T-helper 17 cell (primary cell): Measurements from ENCODE around the gene L3MBTL4. TPM values are rescaled to one million over a fixed set of nuclear protein-coding genes. Genes with fewer than 3 reads are reported as not detected.

ENCODE experiments used
- ATAC-seq: fragments of 150-1000 bp; cut with Tn5 transposase; 2 replicates; pipeline ENCODE4 v1.10.0; 2021; ENCODE audit warnings: mild to moderate bottlenecking, moderate library complexity
- DNase-seq, 3 donors: peaks; one replicate each; pipeline versions ENCODE4 v3.0.0 to v3.0.0-alpha.2; 2020 to 2021
- H3K9me3 ChIP-seq: one replicate; pipeline ENCODE4 v1.7.0; 2013; ENCODE audit warnings: low read length, mild to moderate bottlenecking; ENCODE audit not compliant: control insufficient read depth, poor library complexity, severe bottlenecking
- H3K27ac Mint-ChIP-seq: one replicate; pipeline ENCODE4 v1.8.0; 2022; ENCODE audit warnings: mild to moderate bottlenecking, moderate library complexity, mixed read lengths
- H3K27me3 Mint-ChIP-seq: one replicate; pipeline ENCODE4 v1.8.0; 2022; ENCODE audit warnings: mixed read lengths
- H3K36me3 Mint-ChIP-seq: one replicate; pipeline ENCODE4 v1.8.0; 2022; ENCODE audit warnings: low read depth, mixed read lengths
- H3K4me1 Mint-ChIP-seq: one replicate; pipeline ENCODE4 v1.8.0; 2022; ENCODE audit warnings: mild to moderate bottlenecking, mixed read lengths
- H3K4me3 Mint-ChIP-seq: one replicate; pipeline ENCODE4 v1.8.0; 2022; ENCODE audit warnings: mild to moderate bottlenecking, moderate library complexity, mixed read lengths
- total RNA-seq, 4 donors: library from RNA in 2 of 4; stranded (reverse) in 2 of 4; gene quantifications; one replicate each; pipeline ENCODE4 v1.2.3 and lab custom pipeline; 2022 to 2026

The L3MBTL4 gene
- total RNA-seq (under 1 TPM; 0.18 to 0.80 TPM), total RNA-seq (lab: John Stamatoyannopoulos, UW) (0 to 0.35 reads per million in 2 donors)

- Mint-ChIP-seq H3K27me3 (peaks cover 16% of the 10 kb centered on the region), H3K27ac (no peak within 1 kb of the TSS), H3K4me1 (no peaks in the 10 kb centered on the region), H3K4me3 (peak within 1 kb of the TSS; percentile 72), H3K36me3 (peaks cover 3% of the 10 kb centered on the region)
- DNase-seq (no peak), ATAC-seq (peak; percentile 51)
- no peaks in the 10 kb centered on the region for H3K9me3 ChIP-seq
These were observed at the start of gene L3MBTL4 for GRCh38 chr18:6414723-6415417. Gene L3MBTL4 (minus strand): TSS chr18:6414911. CDS start chr18:6311625, 103,286 bp downstream.

GRCh38 chr18:6452194-6452593 is 37.5 kb upstream of the L3MBTL4 start:
- Mint-ChIP-seq H3K27me3 (no peaks in the 10 kb centered on the region), H3K4me3 (no peak overlapping the region), H3K27ac (no peak overlapping the region), H3K4me1 (no peaks in the 10 kb centered on the region), H3K36me3 (no peaks in the 10 kb centered on the region)
- ATAC-seq, result no peak
- no peak for DNase-seq
- H3K9me3 ChIP-seq, result no peaks in the 10 kb centered on the region

- Mint-ChIP-seq H3K27ac (no peak overlapping the region), H3K4me1 (no peaks in the 10 kb centered on the region), H3K27me3 (no peaks in the 10 kb centered on the region), H3K4me3 (no peak overlapping the region), H3K36me3 (no peaks in the 10 kb centered on the region)
- no peaks in the 10 kb centered on the region for H3K9me3 ChIP-seq
- DNase-seq, result no peak
- ATAC-seq, result no peak
These were observed 34.5 kb upstream of the L3MBTL4 start for GRCh38 chr18:6449213-6449612.

DNA sequence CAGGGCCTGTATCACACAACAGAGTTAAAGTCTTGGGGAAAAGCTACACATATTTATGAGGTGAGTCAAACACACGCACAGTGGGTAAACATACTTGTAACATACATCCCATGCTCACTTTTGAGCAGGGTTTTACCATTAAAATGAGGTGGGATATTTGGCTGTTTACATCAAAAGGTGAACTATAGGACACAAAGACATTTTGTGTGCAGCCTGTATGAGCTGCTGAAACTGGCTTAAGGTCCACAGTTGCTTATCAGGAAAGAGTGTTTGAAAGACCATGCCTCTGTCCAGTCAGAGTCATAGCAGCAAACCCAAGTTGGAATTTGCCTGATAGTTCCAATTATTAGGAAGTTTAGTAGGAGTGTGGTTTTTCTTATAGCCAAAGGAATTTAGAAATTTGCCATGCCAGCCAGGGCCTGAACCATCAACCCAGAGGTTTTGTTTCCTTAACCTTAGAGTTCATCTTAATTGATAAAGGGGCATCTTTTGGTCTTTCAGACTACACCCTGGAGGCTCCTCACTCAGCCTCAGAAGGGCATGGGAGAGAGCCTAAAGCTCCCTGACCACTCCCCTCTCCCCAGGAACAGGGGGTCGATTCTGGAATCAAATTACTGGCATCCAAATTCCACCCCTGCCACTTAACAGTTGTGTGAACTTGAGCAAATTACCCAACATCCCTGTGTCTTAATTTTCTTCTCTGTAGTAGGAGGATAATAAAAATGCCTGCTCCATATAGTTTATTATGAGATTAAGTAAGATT is 29.9 kb upstream of the L3MBTL4 start:
- ATAC-seq, result no peak
- no peak overlapping the region for H3K27ac Mint-ChIP-seq
- H3K27me3 Mint-ChIP-seq, result no peaks in the 10 kb centered on the region
- H3K9me3 ChIP-seq, result no peaks in the 10 kb centered on the region
- no peaks in the 10 kb centered on the region for H3K4me1 Mint-ChIP-seq
- H3K4me3 Mint-ChIP-seq, result no peak overlapping the region
- no peaks in the 10 kb centered on the region for H3K36me3 Mint-ChIP-seq
- DNase-seq, result no peak

- no peaks in the 10 kb centered on the region for H3K36me3 Mint-ChIP-seq
- DNase-seq, result no peak
- ATAC-seq, result no peak
- H3K27ac Mint-ChIP-seq, result no peak overlapping the region
- H3K4me3 Mint-ChIP-seq, result no peak overlapping the region
- no peaks in the 10 kb centered on the region for H3K4me1 Mint-ChIP-seq
- no peaks in the 10 kb centered on the region for H3K27me3 Mint-ChIP-seq
- no peaks in the 10 kb centered on the region for H3K9me3 ChIP-seq
These were observed 26.5 kb upstream of the L3MBTL4 start for GRCh38 chr18:6441200-6441599.

DNA sequence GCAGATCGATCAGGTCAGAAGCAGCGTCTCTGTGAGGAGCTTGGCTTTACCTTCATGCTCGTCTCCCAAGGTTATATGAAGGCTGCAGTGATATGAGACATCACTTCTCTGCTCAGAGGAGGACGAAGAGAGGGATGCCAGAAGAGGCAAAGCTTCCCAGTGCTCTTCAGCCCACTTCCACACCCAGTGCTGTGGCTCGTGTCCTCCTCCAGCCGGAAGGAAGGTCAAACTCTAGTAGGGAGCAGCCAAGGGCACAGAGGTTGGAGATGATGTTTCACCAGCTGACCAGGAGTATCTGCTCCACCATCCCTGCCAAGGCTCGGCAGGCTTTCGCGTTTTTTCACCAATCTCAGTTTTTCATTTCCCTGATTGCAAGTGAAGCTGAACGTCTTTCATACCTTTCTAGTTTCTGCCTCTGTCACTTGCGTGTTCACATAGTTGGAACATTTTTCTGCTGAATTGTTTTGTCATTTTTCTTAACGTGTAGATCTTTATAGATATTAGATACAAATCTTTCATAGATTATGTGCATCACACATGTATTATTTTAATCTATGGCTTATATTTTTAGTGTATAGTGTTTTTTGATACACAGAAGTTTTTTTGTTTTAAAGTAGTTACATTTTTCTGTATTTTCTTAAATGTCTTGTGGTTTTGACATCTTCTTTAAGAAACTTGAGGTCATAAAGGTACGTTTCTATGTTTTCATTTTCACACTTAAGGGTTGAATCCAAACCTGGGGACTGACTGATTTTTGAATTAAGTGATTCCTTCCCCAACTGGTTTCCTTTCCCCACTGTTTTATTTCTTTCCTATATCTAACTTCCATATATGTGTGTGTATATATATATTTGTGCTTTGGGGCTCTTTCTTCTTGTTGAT is 23.5 kb upstream of the L3MBTL4 start:
- no peaks in the 10 kb centered on the region for H3K27me3 Mint-ChIP-seq

DNA sequence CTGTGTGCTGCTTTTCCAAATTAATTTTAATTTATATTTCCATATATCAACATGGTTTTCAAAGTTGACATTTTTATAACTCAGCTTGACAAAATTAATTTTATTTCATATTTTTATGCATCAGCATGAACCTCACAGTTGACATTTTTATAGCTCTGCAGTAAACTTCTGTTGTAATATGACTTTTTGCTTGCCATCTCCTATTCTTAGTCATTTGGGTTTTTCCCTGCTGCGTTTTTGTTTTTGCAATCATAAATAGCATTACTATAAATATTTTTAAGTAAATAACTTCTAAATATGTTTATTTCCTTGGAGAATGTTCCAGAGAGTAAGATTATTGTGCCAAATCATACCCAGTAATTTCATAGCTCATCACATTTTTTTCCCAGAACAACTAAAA is 21.0 kb upstream of the L3MBTL4 start:
- no peaks in the 10 kb centered on the region for H3K4me1 Mint-ChIP-seq
- DNase-seq (no peak), ATAC-seq (no peak)
- H3K27ac Mint-ChIP-seq, result no peak overlapping the region
- no peaks in the 10 kb centered on the region for H3K36me3 Mint-ChIP-seq
- no peak overlapping the region for H3K4me3 Mint-ChIP-seq
- H3K27me3 Mint-ChIP-seq, result no peaks in the 10 kb centered on the region
- no peaks in the 10 kb centered on the region for H3K9me3 ChIP-seq

More for the DNA sequence above, 23.5 kb upstream of the L3MBTL4 start:
- ATAC-seq (no peak), DNase-seq (no peak)
- no peak overlapping the region for H3K4me3 Mint-ChIP-seq
- H3K27ac Mint-ChIP-seq, result no peak overlapping the region
- no peaks in the 10 kb centered on the region for H3K4me1 Mint-ChIP-seq
- no peaks in the 10 kb centered on the region for H3K9me3 ChIP-seq
- H3K36me3 Mint-ChIP-seq, result no peaks in the 10 kb centered on the region

DNA sequence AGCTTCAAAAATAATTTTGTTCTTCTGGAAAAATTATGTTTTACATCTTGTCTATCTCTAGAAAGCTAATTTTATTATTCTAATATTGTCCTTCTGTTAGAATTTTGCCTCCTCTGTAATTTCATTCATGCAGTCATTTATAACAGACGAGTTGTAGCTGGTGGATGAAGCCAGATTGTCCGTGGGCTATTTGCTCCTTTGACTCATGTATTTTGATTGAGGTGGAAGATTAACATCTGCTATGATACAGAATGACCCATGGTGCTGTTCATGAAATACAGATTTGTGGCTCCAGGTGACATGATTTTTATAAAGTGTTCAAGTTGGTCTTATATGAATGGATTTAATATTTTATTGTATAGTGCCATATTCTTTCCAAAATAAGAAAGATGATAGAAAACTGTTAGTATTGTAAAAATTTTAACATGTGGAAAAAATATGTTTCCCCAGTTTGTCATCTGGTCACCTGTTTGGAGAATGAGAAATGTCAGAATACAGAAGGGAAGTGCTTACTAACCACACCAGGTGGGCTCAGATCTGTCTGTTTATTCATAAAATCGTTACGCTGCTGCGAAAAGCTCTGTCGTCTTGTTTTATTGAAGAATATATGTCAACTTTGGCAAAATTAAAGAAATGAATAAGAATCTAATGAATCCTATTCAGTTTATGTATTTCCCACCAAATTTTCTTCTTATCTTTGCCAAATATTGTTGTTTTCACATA is 20.4 kb upstream of the L3MBTL4 start:
- DNase-seq (no peak), ATAC-seq (no peak)
- Mint-ChIP-seq H3K36me3 (no peaks in the 10 kb centered on the region), H3K4me1 (no peaks in the 10 kb centered on the region), H3K27ac (no peak overlapping the region), H3K4me3 (no peak overlapping the region), H3K27me3 (no peaks in the 10 kb centered on the region)
- no peaks in the 10 kb centered on the region for H3K9me3 ChIP-seq

- Mint-ChIP-seq H3K27ac (no peak overlapping the region), H3K27me3 (no peaks in the 10 kb centered on the region), H3K4me1 (no peaks in the 10 kb centered on the region), H3K4me3 (no peak overlapping the region), H3K36me3 (no peaks in the 10 kb centered on the region)
- DNase-seq (no peak), ATAC-seq (no peak)
- H3K9me3 ChIP-seq, result no peaks in the 10 kb centered on the region
These were observed 19.8 kb upstream of the L3MBTL4 start for GRCh38 chr18:6434481-6434880.

- Mint-ChIP-seq H3K27me3 (no peaks in the 10 kb centered on the region), H3K27ac (no peak overlapping the region), H3K36me3 (no peaks in the 10 kb centered on the region), H3K4me1 (no peaks in the 10 kb centered on the region), H3K4me3 (no peak overlapping the region)
- ATAC-seq (no peak), DNase-seq (no peak)
- H3K9me3 ChIP-seq, result no peaks in the 10 kb centered on the region
These were observed 17.1 kb upstream of the L3MBTL4 start for GRCh38 chr18:6431659-6432318.

DNA sequence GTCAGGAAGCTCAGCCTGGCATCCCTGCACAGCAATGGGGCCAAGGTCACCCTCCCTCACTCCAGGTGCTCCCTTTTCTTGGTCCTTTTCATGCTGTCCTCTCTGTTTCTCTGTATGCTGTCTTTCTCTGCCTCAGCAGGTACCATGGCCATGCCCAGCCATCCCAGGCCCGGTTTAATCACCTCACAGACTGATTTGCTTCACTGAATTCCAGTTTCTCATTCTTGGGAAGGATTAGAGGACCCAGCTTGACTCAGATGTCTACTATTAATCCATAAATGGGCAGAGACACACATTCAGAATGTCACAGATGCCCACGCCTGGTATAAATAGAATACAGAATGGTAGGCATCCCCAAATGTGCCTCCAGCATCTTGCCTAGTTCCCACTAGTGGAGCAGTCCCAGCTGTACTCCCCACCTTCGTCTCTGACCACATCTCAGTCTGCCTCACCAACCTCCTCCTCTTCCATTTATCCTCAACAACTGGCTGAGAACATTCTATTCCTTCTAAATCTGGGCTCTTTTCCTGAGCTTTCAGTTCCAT is 14.2 kb upstream of the L3MBTL4 start:
- no peaks in the 10 kb centered on the region for H3K9me3 ChIP-seq
- ATAC-seq, result no peak
- DNase-seq, result no peak
- Mint-ChIP-seq H3K27me3 (no peaks in the 10 kb centered on the region), H3K4me1 (no peaks in the 10 kb centered on the region), H3K4me3 (no peak overlapping the region), H3K36me3 (no peaks in the 10 kb centered on the region), H3K27ac (no peak overlapping the region)

DNA sequence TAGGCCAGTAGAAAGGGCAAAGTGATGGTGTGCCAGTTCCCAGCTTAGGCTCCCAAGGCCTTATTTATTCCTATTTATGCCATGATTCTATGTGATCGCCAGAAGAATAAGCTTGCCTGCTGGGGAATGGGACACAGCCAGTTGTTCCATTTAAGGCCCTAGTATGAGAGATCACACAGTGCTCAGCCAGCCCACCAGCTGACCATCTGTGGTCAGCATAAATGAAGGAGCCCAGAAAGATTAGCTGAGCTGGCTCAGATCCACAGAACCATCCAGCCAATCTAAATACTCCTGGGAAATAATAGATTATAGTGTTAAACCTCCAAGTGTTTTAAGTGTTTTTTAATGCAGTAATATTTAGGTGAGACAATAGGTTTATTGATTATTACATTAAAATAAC is 12.6 kb upstream of the L3MBTL4 start:
- no peaks in the 10 kb centered on the region for H3K4me1 Mint-ChIP-seq
- H3K27me3 Mint-ChIP-seq, result no peaks in the 10 kb centered on the region
- no peaks in the 10 kb centered on the region for H3K36me3 Mint-ChIP-seq
- H3K9me3 ChIP-seq, result no peaks in the 10 kb centered on the region
- ATAC-seq, result no peak
- no peak overlapping the region for H3K27ac Mint-ChIP-seq
- H3K4me3 Mint-ChIP-seq, result no peak overlapping the region
- no peak for DNase-seq
